DMS153 treated with DMSO at 0.1 percent for 48 hours (cell line): ENCODE data around the gene ATOH8.
A peak's percentile ranks its signal among the peaks of the same experiment; 100 is the strongest.

ENCODE experiments used
- DNase-seq: peaks from one replicate; lab custom pipeline; 2025; ENCODE audit not compliant: unreplicated experiment; lab: John Stamatoyannopoulos, UW

ATOH8 gene

DNA sequence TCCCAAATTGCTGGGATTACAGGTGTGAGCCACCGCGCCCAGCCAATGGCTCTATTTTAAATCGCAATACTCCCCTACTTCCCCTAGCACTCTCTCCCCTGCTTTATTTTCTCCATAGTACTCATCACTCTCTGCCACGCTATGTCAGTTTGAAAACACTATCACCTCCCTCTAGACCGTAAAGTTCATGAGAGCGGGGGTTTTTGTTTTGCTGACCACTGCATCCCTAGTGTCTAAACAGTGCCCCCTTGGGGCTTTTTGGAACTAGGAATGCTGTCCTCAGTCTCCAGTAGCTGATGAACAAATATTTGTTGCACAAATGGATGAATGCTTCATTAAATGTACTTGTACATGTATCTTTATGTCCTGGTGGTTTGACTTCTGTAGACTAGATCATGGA, 44.1 kb downstream of the ATOH8 start:
- DNase-seq: no peak

DNA sequence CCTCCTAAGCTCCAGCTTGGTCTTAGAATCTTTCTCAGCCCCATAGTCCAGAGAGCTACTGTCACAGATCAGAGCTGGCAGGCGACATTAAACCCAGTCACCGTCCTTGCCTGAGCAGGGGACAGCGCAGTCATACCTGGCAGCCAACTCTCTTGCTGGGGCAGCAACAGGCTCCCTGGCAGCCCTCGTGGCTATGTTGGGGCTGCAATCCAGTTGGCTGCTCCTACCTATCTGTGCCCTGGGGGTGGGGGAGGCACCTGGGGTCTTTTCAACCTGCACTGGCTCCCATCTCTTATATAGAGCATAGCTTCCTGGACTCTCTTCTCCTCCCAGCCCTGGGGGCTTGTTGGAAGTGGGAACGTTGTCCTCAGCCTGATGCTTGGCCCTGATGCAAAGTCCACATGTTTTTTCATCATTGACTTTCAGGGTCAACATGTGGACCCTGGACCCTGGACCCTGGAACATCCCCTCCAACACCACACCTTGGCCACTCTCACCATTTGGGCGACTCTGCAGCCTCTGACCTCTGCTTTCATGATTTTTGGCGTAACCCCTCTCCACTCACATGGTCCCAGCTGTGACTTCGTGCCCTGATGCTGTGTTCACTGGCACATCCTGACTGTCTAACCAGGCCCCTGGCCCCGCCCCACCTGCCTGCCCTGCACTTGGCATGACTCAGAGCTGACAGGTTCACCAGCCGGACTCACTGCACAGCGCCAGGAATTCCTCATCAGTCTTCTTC, 45.6 kb downstream of the ATOH8 start:
- no peak for DNase-seq

DNA sequence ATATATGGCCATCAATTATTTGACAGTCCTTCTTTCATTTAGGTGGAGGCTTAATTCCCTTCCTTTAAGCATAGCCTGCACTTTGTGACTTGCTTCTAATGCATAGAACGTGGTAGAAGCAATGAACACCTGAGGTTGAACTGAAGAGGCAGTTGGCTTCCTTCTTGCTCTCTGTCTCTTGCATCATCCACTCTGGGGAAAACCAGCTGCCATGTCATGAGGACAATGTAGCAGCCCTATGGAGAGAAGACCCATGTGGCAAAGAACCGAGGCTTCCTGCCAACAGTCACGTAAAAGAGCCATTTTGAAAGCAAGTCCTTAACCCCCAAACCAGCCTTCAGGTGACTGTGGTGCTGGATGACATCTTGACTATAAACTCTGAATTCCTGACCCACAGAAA, 46.8 kb downstream of the ATOH8 start:
- DNase-seq: no peak

DNA sequence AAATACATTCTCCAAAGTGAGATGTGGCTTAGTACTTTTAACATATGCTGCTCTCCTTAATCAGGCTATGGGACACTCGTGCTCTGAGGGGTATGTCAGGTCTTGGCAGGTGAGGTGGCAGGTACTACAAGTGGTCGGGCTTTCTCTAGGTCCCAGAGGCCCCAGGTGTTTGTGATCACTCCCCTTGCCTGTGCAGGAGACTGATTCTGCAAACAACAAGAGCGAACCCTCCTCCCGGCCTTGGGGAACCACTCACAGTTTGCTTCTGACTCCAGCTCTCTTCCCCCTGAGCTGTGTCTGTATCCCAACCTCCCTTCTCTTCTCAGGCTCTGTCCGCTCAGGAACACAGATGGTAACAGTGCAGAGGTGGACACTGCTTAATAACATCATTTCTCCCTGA, 48.1 kb downstream of the ATOH8 start:
- DNase-seq: no peak

DNA sequence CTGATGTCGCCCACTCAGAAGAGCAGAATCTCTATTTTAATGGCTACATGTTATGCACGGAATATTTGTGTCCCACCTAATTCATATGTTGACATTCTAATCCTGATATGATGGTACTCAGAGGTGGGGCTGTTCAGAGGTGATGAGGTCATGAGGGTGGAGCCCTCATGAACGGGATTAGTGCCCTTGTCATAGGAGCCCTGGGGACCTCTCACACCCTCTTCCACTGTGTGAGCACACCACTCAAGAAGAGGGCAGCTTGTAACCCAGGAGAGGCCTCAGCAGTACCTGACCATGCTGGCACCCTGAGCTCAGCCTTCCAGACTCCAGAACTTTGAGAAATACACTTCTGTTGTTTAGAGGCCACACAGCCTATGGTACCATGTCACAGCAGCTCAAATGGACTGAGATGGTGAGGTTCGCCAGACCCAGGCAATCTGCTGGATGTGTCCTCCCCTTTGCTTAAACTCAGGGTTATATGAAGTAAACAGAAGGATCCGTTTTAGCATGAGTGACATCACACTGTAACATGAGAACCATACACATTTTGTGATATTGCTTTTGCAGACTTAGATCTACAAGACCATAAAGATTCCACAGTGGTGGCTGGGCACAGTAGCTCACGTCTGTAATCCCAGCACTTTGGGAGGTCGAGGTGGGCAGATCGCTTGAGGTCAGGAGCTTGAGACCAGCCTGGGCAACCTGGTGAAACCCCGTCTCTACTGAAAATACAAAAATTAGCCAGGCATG, 48.7 kb downstream of the ATOH8 start:
- no peak for DNase-seq

DNA sequence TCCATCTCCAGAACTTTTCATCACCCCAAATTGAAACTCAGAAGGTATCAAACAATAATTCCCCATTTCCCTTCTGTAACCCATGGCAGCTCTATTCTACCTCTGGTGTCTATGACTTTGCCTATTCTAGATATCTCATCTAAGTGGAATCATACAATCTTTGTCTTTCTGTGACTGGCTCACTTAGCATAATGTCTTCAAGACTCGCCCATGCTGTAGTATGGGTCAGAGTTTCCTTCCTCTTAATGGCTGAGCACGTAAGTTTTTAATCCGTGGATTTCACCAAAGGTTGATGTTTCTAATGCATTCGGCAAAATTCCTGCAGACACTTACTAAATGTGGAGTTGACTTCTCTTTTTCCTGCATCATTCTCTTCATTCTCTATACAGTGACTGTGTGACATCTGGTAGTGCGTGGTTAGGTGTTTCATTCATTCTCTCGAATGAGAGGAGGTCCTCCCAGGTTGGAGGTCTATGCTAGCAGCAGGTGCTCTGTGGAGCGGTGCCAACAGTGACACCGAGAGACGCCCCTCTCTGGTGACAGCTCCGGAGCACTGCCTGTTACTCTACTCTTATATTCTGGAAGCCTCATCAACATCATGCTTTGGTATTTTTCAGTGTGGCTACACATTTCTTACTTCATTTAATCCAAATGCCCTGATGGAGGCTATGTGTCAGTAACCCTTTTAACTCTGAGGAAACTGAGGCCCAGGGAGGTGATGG, 50.1 kb downstream of the ATOH8 start:
- no peak for DNase-seq

DNA sequence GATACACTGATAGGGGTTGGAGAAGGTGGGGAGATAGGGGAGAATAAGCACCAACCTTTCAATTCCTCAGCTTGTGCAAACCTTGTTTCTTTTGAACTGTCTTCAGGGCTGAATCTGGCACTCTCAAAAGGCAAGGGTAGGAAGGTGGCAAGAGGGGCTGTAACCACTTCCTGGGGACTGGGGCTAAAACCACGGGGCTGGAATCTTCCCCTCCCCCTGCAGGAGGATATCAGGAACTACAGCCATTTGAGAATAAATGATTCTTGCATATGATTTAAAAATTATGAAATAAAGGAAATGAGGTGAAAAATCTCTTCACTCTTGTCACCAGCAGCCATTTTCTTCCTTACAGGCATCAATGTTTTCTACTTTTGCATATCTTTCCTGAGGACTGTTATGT, 50.8 kb downstream of the ATOH8 start:
- peak; percentile 19 for DNase-seq

DNA sequence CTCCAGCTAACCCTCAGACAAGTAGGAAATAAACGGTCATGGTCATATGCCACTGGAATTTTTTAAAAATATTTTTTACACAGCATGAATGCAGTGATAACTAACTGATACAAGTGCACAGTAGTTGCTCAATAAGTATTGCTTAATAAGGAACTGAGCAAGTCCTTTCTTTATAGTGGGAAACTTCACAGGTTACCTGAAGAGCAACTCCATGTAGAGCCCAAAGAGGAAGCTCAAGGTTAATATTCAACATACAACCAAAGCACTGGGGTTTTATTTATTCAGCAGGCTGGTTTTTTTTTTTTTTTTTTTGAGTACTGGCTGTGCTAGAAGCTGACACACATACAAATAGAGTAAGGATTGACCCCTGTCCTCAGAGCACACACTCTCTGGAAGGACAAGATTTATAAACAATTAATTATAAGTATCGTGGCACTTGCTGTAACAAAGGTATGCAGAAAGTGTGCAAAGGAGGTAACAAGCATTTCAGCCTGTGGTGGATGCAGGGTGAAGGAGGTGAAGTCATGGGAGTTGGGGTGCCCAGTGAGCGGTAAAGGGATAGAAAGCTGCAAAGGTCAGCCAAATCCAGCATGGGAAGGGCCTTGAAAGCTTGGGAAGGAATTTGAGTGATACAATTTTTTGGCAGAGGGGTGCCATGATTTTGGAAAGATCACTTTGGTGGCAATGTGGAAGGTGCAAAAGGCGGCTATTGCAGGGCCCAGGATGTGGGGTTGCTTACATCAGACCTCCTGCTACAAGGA, 52.7 kb downstream of the ATOH8 start:
- DNase-seq: no peak

DNA sequence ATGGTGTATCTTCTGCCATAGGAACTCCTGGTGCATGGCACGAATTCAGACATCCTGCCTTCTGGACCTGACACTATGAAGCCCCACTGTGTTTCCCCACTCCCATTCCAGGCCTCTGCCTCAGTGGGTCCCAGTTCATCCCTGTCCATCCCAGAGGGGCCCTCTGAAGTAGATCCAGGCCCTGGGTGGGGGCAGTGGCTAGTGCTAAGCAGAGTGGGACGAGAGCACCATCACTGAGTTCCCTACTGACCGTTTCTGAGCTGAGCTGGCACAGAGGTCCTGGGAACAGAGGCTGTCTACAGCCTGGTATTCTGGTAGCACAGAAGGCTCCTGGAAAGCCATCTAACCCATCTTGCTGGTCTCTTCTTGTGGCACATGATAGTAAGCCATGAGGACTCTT, 54.0 kb downstream of the ATOH8 start:
- no peak for DNase-seq

DNA sequence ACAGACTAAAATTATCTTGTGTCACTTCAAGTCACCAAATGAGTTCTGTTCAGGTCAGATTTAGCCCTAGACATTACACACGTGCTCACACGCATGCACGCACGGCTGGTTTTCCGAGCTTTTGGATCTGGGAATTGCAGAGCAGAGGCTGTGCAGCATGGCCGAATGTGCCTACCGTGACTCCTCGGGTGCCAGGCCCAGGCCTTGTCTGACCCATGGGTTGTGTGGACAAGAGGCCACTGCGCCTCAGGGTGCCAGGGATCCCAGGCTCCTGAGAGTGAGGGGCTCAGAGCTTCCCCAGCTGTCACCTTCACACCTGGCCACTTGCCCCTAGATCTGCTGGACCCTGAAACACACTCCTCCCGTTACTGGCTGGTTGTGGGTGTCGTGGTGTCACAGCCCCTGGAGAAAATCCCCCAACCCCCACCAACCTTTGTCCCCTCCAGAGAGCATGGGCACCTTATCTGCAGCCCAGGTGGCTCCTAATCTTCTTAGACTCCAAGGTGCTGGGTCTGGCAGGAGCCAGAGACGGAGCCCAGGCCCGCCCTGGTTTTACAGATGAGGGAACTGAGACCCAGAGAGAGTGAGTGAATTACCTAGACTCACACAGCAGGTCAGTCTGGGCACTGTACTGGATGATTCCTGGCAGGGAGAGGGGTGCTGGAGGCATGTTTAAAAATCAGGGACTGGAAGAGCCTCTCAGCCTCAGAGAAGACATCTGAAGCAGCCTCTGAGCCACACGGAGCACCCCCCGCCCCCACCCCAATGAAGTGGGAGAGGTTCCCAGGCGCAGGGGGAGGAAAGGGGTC, 56.8 kb downstream of the ATOH8 start:
- no peak for DNase-seq

DNA sequence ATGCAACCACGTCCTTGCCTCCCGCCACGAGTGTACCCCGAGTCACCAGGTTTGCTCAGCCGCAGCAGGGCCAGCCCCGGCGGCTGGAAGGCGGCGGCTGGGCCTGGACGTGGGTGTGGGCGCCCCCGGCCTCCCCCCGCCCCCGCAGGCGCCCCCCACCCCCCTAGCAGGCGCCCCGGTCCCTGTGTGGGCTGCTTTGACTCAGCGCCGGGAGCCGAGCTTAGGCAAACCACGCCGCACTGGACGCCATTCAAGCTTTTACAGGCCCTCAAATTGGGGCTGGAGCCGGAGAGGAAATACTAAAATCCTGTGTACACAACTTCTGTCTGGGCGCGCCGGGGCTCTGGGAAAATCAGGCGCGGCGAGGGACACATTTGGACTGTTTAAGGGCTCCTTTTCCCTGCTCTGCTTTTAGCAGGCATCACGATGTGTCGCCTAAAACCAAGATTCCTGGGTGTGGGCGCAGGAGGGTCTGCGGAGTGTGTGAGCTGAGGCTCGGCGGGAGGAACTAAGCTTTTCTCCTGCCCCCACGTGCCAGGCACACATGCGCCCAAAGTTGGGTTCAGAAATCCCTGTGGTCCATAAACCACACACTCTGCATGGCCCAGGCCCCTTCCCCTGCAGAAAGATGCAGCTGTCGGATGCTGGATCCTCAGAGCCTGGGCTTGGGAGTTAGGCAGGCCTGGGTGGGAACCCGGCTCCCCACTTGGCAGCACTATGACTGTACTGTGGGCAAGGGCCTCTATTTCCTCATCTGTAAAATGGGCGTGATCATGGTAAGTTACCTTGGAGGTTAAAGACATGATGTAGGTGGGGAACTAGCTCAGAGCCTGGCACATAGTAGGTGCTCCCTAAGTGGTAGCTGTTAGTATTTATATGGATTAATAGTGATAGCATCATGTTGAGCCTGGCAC, 57.6 kb downstream of the ATOH8 start:
- DNase-seq: peak; percentile 61

DNA sequence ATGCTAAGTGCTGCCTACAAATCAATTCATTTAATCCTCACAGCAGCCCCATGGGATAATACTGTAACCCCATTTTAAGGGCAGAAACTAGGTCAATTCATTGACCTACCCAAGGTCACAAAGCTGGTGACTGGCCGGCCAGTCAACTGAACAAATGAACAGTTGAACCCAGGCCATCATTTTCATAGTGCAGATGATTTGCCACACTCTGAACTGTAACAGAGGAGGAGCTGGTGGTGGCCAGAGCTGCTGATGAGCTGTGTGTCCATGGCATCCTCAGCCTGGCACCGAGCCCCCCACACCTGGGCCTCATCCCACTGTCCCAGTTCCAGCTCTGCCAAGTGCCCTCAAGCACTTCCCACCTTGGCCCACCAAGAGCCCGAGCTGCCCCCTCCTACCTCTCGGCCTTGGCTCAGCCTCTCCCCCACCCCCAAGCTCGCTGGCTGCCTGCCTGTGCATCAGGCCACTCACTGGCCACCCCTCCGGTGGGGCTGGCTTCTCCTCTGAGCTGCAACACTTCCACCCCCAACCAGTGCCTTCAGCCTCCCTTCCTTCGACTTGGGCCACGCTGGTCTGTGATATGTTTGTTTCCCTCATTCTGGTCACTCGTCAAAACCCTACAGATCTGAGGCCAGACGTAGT, 58.4 kb downstream of the ATOH8 start:
- DNase-seq: no peak

DNA sequence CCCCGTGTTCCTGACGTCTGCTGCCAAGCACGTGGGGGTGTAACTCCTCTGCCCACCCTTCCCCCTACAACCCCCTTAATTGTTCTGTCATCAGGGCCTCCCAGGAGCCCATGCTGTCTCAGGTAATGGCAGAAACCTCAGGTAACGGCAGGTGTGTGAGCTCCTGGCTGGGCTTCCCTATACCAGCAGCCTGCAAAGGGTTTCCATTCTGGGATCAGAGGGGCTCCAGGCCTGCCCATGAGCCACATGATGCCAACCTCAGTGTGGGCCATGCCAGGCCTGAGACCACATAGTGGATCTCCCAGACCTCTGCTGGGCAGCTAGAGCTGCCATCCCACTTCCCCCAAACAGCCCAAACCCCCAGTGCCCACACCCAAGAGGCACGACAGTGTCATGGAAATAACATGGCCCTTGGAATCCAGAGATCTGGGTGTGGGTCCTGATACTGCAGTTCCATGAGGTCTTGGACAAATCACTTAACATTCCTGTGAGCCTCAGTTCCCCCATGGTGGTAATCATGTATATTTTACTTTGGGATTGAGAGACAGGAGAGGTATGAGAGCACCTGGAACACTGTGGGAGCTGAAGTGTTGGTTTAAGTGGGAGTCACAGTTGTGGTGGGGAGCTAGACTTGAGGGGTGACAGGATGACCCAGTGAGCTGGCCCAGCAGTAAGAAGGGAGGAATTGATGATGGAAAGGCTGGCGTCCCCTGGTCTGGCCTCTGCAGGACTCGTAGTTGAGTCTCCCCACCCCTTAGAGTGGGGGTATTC, 59.6 kb downstream of the ATOH8 start:
- no peak for DNase-seq

DNA sequence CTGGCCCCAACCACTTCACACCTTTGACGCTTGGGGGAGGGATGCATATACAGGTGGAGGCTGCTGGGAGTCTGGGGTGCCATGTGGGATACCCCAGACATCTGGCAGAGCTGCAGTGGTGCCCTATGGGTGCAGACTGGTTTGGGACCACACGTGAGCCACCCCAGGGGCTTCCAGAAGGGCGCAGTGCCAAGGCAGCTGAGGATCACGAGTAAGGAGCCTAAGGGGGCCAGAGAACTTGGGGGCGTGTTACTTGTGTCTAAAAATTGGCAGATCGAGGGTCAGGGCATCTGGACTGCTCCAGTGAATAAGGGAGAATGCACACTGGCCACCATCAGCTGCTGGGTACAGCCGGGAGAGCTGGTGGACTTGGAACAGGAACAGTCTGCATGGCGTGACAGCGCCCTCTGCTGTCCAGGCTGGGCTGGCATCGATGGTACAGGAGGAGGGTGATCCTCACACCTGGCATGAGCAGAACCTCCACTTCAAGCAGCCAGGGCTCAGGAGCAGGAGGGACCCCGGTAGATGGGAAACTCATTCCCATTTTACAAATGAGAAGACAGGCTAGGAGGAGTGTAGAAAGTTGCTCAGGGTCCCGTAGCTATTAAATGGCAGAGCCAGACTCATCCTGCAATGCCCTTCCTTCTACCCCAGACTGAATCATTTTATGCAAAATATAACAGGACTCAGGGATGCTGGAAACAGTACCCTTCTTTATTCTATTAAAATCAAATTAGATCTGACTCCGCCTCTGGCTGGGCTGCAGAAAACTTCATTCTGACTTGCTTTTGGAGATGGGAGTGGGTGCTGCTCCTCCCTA, 60.4 kb downstream of the ATOH8 start:
- DNase-seq: peak; percentile 88

DNA sequence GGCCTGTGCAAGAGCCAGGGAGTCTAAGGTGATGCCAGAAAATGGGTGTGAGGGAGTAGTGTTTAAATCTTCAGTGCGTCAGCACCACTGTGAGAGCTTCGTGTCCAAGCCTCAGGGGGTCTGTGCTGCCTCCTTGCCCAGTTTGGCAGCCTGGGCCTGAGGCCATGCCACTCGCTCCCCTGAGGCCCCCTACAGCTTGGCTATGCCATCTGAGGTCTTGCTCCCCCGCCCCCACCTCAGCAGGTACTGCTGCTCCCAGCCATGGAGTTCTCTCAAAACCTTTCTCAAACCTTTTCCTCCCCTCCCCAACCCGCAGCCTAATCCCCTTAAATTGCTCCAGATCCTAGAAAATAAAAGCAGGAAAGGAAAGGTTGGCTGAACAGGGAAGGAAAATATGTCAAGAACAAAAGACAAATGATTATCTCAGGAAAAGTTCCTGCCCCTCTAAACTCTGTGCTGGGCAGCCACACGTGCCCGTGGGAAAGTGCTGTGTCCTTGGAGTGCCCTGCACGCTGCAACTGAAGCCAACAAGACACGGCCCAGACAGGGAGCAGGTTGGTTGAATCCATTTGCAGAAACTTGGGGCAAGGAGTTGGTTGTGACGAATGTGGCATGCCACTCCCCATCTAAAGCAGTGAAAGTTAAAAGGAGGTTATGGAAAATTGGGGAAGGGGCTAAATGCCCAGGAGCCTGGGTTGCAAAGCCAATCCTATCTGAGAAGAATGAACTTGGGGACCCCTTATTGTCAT, 61.2 kb downstream of the ATOH8 start:
- no peak for DNase-seq

DNA sequence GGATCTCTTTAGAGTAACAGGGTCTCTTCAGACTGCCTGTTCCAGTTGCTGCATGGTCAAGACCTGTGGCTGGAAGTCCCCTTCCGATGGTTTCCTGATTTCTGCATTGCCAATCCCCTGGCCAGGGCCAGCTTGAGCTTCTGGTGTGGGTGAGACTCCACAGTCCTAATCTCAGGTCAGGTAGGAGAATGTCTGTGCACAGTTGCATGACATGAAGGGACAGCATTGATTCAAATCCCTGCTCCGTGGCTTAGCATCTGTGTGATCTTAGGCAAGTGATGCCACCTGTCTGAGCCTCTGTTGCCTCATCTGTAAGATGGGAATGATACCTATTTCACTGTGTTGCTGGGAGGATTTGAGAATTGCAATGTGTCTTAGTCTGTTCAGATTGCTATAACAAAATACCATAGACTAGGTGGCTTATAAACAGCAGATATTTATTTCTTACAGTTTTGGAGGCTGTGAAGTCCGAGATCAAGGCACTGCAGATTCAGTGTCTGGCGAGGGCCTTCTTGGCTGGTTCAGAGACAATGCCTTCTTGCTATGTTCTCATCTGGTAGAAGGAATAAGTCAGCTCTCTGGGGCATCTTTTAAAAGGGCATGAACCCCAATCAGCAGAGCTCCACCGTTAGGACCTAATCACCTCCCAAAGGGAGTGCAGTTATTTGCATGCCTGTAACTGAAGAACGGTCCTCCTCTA, 66.2 kb downstream of the ATOH8 start:
- no peak for DNase-seq
